Activated CD4-positive, alpha-beta T cell treated with anti-CD3 and anti-CD28 coated beads for 48 hours (primary cell): ENCODE results near the gene SCFD2.
"Not testable (repeated sequence)": the region's sequence is repeated elsewhere in the genome, so short reads cannot be mapped to it uniquely, and the experiment has no call there.

Experiments used
- DNase-seq: peaks from one replicate; pipeline ENCODE4 v3.0.0-alpha.2; 2020

SCFD2 gene

DNA sequence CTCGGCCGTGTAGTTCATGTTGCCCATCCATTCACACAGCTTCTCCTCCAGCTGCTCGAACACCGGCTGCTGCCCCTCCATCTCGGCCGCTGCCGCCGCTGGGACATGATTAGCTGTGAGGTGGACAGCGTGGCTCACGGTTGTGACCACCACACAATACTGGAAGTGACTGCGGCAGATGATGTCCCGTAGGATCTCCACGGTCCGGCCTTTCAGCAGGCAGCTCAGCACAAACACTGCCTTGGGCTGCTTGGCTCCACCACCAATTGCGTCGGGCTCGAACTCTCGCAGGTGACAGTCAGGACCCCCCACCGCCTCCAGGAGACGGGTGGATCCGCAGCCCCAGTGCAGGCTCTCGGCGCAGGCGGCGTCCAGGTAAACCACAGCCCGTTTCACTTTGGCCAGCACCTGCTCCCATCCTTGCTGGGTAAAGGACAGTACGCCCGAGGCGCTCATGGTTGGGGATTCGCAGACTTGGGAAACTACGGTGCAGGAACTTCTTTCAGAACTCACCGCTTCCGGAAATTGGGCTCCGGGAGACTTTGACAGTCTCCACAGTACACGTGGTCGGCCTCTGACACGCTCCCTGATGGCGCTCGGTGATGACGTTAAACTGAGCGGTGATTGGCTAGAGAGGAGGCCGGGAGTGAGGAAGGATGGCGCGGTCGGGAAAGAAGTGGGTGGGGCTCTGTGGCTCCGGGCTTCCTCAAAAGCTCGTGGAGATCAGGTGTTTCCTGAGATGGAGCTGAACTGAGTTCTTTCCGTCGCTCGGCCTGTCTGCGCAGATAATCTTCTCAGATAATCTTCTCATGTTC, at the start of gene SCFD2:
Gene SCFD2 (minus strand): TSS at position 576 of the 815 bp plus-strand sequence.
- DNase-seq: peak; percentile 98

DNA sequence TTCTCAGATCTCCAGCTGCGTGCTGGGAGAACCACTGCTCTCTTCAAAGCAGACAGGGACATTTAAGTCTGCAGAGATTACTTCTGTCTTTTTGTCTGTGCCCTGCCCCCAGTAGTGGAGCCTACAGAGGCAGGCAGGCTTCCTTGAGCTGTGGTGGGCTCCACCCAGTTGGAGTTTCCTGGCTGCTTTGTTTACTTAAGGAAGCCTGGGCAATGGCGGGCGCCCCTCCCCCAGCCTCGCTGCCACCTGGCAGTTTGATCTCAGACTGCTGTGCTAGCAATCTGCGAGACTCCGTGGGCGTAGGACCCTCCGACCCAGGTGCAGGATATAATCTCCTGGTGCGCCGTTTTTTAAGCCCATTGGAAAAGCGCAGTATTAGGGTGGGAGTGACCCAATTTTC, 43.6 kb upstream of the SCFD2 start:
- DNase-seq: not testable (repeated sequence)

DNA sequence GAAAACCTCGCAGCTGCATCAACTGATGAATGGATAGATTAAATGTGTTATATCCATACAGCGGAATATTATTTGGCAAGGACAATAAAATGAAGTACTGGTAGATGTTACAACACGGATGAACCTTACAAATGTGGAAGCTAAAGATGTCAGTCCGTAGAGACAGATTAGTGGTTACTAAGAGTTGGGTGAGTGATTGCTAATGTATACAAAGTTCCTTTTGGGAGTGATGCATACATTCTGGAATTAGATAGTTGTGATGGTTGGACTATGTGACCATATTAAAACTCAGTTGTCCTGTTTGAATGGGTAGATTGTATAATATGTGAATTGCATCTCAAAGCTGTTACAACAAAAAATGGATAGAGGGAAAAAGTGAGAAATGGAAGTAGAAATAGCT, 14.4 kb upstream of the SCFD2 start:
- no peak for DNase-seq

DNA sequence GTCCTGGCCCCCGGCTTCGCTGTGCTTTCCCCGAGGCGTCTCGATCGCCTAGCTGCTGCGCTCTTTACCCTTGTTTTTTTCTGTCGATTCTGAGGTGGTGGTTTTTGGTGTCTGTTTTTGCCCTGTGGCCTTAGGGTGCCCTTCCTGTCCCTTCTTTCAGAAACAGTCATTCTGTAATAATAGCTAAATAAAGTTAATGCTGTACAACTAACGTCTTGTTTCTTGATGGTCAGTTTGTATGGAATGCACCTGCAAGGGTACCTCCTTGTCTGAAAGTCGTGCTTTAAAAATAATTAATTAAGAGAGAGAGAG, 12.3 kb upstream of the SCFD2 start:
- no peak for DNase-seq

DNA sequence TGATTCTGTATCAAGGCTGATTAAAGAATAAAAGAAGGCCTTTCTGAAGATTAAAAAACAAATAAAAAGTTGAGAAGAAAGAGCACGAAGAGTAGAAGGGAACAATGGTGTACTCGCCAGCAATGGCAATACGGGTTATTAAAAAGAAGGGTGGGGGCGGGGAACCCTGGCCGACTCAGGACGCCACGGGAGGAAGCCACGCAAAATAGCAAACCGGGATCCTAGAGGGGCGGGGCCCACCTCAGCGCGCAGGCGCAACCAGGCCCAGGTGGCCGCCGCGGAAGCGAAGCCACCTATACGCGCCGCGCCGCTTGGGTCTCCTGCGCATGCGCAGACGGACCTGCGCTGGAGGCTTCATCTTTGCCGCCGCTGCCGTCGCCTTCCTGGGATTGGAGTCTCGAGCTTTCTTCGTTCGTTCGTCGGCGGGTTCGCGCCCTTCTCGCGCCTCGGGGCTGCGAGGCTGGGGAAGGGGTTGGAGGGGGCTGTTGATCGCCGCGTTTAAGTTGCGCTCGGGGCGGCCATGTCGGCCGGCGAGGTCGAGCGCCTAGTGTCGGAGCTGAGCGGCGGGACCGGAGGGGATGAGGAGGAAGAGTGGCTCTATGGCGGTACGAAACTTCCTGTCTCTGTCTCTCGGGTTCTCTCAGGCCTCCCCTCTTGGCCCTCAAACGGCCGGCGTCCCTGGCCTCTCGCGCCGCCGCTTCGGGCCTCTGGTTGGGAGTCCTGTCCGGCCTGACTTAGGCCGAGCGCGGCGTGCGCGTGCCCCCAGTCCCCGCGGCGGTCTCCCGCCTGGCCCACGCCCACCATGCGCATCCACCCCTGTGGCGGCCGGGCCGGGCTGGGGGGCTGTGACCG, 11.7 kb upstream of the SCFD2 start, which contains the start of gene FIP1L1:
Gene FIP1L1 (plus strand): TSS at position 323 of the 852 bp plus-strand sequence. CDS start 198 bp downstream, at position 521.
- peak; percentile 97 for DNase-seq

DNA sequence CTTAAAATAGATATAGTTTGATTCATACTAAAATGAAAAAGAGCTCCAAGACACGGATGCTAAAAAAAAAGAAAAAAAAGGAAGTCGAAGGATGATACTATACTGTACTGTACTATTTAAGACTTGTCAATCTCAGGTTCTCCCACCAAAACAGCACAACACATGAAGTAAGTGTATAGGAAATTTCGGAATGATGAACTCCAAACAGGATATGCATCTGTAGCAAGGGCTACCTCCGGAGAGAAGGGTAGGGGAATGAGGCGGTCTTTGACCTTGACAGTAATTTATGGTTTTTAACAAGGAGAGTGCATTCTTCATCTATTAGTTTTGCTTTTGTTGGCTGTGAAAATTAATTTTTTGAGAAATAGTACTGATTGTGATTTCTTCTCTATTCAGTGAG, 11.0 kb upstream of the SCFD2 start:
- DNase-seq: no peak

DNA sequence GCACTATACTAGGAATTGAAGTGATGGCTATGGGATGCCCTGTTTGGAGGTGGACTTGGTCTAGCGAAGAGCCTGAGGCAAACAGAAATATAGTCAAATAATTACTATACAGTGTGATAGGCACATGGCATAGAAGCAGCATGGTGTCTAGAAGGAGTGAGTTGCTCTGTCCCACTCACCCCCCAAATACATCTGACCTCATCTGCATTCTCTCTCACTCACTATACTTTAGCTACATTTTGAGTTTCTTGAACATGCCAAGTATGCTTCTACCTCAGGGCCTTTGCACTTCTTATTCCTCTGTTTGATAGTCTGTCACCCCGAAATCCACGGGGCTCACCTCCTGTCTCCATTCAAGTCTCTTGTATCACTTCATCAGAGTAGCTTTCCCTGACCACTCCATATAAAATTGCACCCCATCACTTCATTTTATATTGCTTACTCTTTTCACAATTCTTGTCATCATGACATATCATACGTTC, 9.0 kb upstream of the SCFD2 start:
- DNase-seq: no peak

DNA sequence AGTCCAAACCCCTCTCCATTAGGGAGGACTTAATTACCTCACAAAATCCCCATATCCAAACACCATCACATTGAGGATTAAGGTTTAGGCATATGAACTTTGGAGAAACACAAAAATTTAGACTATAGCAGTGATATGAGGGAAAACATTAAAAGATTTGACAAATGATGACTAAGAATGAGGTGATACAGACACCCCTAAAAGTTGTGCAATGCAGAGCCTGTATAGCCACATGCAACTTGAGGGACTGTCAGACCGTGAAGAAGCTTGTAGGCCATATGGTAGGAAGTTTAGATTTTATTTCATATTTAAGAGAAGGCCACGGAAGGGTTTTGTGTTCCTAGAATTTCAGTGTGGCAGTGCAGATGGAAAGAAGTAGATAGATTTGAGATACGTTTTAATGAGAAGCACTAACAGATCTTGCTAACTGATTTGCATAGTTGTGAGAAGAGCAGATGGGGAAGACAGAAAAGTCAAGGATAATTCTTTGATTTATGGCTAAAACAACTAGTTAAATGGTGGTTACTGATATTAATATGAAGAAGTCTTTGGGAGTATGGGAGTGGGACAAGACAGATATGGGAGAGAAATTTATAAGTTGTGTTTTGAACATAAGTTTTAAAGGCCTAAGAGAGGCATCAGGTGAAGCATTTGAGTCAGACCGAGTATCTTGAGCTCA, 6.1 kb upstream of the SCFD2 start:
- DNase-seq: no peak

DNA sequence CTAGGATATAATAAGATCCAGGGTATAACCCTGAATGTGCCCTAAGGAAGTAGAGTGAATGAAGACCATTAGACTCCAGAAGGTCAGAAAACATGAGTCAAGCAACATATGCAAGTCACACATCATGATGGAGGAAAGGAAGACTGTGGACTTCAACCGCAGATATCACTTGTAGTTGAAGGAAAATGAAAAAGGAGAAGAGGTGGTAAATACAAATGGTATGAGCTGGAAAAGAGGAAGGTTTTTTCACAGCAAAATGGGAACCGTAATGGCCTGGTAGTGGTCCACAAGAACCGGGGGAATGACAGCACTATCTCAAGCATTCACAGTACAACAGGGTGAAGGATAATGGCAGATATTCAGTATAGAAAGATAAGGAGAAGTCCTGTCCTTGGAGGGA, 5.2 kb upstream of the SCFD2 start:
- DNase-seq: no peak

DNA sequence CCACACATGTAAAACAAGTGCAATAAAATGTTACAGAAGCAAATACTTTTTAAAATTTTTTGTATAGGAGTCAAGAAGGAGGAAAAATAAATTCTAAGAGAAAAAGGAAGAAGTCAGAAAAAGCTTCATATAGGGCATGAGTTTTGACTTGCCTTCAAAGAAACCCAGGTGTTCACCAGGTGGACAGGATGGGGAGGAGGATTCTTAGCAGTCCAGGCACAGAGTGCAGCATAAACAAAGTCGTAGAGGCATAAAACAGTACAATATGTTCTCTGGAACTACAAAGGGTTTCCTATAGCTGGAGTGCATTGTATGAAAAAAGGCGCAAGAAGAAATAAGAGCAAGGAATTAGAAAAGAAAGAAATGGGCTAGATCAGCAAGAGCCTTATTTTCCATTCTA, 1.9 kb upstream of the SCFD2 start:
- no peak for DNase-seq

DNA sequence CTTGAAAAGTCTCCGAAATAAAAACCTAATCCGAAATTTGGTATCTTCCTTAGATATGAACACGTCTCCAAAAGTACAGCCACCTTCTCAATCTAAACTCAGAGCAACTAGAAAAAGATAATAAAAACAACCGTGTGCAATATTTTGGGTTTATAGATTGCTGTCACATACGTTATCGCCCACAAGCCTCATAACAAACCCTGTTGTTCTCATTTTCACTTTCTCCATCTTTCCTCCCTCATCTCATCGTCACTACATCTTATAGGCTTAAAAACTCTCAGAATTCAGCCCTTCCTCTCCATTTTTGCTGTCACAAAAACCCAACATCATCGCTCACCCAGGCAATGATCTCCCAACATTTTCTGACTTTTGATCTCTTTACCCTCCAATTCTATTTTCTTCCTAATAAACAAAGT, 448 bp upstream of the SCFD2 start:
- no peak for DNase-seq

DNA sequence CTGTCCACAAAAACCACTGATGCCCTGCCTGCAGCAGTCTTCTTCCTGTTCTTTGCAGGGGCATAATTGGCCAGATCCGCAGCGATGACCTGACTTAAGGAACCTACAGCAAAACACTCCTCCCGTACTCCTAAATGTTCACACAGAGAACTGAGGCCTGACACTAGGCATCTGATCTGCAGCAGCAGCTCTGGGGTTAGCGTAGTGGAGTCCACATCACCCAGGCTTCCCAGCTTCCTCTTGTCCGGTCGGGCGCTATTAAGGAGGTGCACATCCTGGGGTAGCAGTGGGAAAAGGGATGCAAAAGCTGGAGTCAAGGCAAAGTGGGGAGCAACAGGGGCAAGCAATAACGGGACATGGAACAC, 758 bp downstream of the SCFD2 start:
- peak; percentile 5 for DNase-seq

DNA sequence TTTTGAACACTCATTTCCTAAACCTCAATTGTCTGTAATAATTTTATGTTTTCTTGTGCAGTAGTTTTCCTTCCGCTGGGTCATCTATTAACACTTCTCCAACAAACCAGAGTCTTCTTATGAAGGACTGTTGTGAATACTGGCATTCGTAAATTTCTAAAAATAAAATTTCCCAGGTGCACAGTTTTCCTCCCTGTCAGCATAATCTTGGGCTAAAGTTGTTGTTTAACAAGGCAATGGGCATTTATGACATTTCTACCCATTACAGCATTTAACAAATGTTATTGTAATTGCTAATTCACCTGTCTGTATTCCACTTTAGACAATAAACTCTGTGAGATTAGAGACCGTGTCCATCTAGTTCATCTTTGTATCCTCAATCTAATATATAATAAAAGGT, 1.2 kb downstream of the SCFD2 start:
- DNase-seq: no peak

DNA sequence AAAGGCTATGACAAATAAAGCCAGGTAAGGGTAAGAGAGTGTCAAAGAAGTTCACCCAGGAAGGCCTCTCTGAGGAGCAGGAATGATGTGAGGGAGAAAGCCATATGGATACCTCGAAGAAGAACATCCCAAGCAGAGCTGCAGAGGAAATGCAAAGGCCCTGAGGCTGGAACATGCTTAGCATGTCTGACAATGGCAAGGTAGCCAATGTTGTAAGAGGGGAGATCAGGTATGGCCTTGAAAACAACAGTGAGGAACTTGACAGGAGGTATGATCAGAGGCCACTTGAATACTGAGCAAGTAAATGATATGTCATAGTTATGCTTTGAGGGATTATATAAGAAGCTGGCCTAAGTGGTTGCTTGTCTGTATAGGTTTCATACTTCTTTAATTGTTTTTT, 3.8 kb downstream of the SCFD2 start:
- DNase-seq: no peak

DNA sequence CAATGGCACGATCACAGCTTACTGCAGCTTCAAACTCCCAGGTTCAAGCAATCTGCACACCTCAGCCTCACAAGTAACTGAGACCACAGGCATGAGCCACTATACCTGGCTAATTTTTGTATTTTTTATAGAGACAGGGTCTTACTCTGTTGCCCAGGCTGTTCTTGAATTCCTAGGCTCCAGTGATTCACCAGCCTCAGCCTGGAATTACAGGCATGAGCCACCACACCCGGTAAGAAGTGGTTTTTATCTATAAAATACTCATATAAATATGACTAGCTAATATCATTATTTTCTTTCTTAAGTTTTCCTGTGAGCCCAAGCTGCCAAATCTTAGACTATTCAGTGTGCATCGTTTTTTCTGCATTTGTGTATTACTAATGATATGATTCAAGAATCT, 4.4 kb downstream of the SCFD2 start:
- no peak for DNase-seq

DNA sequence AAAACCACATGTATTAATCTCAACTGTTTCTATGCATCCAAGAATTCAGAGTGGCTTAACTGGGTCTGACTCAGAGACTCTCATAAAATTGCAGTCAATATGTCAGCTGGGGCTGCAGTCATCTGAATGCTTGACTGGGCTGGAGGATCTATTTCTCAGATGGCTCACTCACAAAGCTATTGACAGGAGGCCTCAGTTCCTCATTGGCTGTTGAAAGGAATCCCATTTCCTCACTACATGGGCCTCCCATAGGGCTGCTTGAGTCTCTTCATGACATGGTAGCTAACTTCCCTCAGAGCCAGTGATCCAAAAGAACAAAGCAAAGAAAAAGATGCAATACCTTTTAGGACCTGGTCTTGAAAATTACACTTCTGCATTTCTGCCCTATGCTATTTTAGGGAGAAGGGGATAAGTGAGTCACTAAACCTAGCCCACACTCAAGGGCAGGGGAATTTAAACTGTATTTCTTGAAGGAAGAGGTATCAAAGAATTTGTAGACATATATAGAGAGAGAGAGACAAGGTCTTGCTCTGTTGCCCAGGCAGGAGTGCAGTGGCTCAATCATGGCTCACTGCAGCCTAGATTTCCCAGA, 9.8 kb downstream of the SCFD2 start:
- DNase-seq: no peak

DNA sequence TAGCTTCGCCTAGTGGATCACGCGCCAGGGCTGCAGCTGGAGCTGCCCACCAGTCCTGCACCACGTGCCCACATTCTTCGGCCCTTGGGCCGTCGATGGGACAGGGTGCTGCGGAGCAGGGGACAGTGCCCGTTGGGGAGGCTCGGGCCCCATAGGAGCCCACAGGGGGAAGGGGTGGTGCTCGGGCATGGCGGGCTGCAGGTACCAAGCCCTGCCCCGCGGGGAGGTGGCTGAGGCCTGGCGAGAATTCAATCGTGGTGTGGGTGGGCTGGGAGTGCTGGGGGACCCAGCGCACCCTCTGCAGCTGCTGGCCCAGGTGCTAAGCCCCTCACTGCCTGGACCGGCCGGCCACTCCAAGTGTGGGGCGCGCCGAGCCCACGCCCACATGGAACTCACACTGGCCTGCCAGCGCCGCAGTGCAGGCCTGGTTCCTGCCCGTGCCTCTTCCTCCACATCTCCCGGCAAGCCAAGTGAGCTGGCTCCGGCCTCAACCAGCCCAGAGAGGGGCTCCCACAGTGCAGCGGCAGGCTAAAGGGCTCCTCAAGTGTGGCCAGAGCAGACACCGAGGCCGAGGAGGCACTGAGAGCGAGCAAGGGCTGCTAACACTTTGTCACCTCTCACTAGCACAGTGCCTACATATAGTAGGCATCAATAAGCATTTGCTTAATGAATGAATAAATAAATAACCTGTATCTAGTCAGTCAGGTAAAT, 11.7 kb downstream of the SCFD2 start:
- no peak for DNase-seq

DNA sequence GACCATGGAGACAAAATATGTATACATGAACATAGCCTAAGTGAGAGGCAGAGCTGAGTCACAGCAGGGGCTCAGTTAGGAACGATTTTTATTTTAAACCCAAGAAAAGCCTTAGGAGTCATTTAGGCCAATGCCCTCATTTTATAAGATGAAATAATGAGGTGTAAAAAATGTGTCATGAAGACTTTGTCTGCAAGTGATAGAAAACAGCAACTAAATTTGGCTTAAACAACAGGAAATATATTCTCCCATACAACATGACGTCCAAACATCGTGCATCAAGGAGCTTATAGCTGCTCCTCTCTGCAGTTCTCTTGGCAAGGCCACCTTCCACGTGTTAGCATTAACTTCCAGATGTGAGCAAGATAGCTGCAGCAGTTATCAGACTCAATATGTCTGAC, 16.8 kb downstream of the SCFD2 start:
- no peak for DNase-seq

DNA sequence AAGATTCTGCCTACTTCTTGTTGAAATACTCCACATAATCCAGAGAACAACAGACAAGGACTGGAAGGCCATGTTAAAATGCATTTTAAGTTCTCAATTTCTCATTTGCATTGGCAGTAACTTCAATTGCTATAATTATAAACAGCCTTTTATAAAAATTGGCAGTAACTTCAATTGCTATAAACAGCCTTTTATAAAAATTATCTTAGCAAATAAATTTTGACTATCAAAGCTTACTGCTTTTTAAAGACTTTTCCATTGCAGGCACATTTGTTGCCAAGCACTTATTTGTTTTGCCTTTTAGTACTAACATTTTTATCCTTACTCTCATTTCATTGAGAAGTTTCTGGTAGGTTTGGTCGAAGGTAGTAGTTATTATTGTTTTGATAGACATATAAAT, 17.8 kb downstream of the SCFD2 start:
- no peak for DNase-seq

DNA sequence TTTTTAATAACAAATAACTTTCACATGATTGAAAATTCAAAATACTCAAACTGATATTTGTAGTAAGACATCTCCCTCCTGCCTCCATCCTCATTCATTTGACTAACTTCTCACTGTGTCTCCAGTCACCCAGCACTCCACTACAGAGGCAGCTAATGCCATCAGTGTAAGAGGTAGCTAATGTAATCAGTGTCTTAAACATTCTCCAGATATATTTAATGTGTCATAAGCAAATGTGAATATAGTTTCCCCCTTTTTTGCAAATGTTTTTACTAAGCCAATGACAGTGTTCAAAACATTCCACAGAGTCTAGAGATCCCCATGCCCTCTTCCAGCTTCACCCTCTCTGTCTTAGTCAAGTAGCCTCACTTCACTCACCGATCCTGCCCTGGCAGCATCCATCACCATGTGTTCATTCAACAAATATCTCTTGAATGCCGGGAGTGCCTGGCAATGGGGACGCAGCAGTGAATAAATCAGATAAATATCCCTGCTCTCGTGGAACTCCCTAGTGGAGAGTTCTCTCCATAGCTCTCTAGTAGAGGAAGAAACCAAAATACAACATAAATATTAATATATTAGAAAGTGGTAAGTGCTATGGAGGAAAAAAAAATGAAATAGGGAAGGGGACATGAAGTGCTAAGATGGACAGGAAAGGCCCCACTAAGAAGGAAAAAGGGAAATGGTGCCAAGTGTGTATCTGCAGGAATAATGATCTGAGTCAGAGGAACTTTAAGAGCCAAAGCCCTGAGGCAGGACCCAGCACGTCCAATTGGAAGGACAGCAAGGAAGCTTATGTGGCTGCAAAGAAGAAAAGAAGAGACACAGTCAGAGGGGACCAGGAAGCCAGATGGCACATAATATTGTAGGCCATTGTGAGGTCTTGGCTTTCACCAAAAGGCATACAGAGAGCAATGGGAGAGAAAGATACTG, 18.7 kb downstream of the SCFD2 start:
- DNase-seq: no peak

DNA sequence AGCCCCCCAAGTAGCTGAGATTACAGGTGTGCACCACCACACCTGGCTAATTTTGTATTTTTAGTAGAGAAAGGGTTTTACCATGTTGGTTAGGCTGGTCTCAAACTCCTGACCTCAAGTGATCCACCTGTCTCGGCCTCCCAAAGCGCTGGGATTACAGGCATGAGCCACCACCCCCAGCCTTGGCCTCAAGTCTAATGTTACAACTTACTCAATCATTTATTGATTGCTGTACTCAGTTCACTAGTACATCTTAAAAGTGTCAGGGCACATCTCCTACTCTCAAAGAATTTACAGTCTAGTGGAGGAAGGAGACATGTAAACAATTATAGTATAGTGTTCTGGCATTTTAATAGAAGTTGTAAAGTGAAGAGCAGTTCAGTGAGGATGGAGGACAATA, 19.5 kb downstream of the SCFD2 start:
- DNase-seq: not testable (repeated sequence)
